HepG2 (cell line): ENCODE data around the gene RNF126. TPM values are rescaled to one million over a fixed set of nuclear protein-coding genes. Genes with fewer than 3 reads are reported as not detected.
"Not testable (repeated sequence)": the region's sequence is repeated elsewhere in the genome, so short reads cannot be mapped to it uniquely, and the experiment has no call there.

Source experiments
- ATAC-seq: fragments of 200-7000 bp; cut with Tn5 transposase; 3 replicates; pipeline ENCODE4 v1.9.1; 2020; ENCODE audit warnings: mild to moderate bottlenecking, moderate library complexity
- BruUV-seq: library from RNA; stranded (reverse); fragments of 400-500 nt; replicated peaks from 2 replicates; lab custom pipeline; 2021; lab: Mats Ljungman, UMichigan
- CTCF ChIA-PET: fragments of 300-600 bp; formaldehyde crosslinking; extraction: SDS; loops from one replicate; lab custom pipeline; 2021; ENCODE audit warnings: low total read pairs, inconsistent platforms, low intra/inter-chr PET ratio; lab: Yijun Ruan, JAX
- POLR2A ChIA-PET: fragments of 350-600 bp; sonication (Branson Sonifier 250); formaldehyde crosslinking; loops from one replicate; lab custom pipeline; 2020; ENCODE audit warnings: antibody characterized with exemption, inconsistent platforms; lab: Yijun Ruan, JAX
- DNase-seq: peaks from one replicate; pipeline ENCODE4 v3.0.0-alpha.2; 2015; ENCODE audit warnings: low spot score
- FAIRE-seq: peaks from 3 replicates; lab custom pipeline; 2011; peaks lifted over from hg19 to GRCh38; lab: Jason Lieb, UNC
- H2AFZ ChIP-seq: one replicate; pipeline ENCODE4 v1.6.1; 2011; ENCODE audit warnings: low read length, inconsistent platforms
- H3K27ac ChIP-seq: fragments of 300-600 bp; 3 replicates; pipeline ENCODE4 v1.8.0; 2011; ENCODE audit warnings: mixed run types, mild to moderate bottlenecking, mixed read lengths, low read length, inconsistent platforms; ENCODE audit not compliant: insufficient read depth; ENCODE audit errors: extremely low read length
- H3K27me3 ChIP-seq, 2 experiments: fragments of 200-600 bp in 1 of 2; 2 replicates in 1 of 2; 3 replicates in 1 of 2; pipeline versions ENCODE4 v1.6.0 to v1.8.0; 2011; ENCODE audit warnings: low read length in 2 of 2, mild to moderate bottlenecking in 2 of 2, moderate library complexity in 2 of 2, inconsistent platforms in 1 of 2; ENCODE audit not compliant: insufficient read depth in 2 of 2, control insufficient read depth in 1 of 2
- H3K36me3 ChIP-seq, 2 experiments: fragments of 200-600 bp in 1 of 2; replicated peaks in 1 of 2; 2 replicates in 1 of 2; 3 replicates in 1 of 2; pipeline versions ENCODE4 v1.5.1 to v1.8.0; 2011; ENCODE audit warnings: low read length in 2 of 2, inconsistent platforms in 1 of 2; ENCODE audit not compliant: insufficient read depth in 2 of 2, control insufficient read depth in 1 of 2
- H3K4me1 ChIP-seq: 2 replicates; pipeline ENCODE4 v1.5.1; 2012; ENCODE audit warnings: low read length, inconsistent platforms; ENCODE audit not compliant: insufficient read depth
- H3K4me2 ChIP-seq: 2 replicates; pipeline ENCODE4 v1.6.0; 2011; ENCODE audit warnings: low read depth, low read length, inconsistent platforms
- H3K4me3 ChIP-seq, 3 experiments: fragments of 200-600 bp in 1 of 3; sonication (generic), shearing (Covaris generic) in 1 of 3; replicated peaks in 1 of 3; 2 replicates each; pipeline ENCODE4 v1.5.1; 2011 to 2016; ENCODE audit warnings: low read length in 3 of 3, inconsistent platforms in 2 of 3, low read depth in 2 of 3, mild to moderate bottlenecking in 2 of 3, control low read depth in 1 of 3, mixed read lengths in 1 of 3; ENCODE audit not compliant: insufficient read depth in 1 of 3
- H3K79me2 ChIP-seq: one replicate; pipeline ENCODE4 v1.6.1; 2011; ENCODE audit warnings: low read length, inconsistent platforms; ENCODE audit not compliant: insufficient read depth
- H3K9ac ChIP-seq: 2 replicates; pipeline ENCODE4 v1.6.0; 2011; ENCODE audit warnings: mild to moderate bottlenecking, low read depth, low read length, inconsistent platforms; ENCODE audit not compliant: insufficient read depth
- H3K9me3 ChIP-seq: 2 replicates; pipeline ENCODE4 v1.5.1; 2012; ENCODE audit warnings: mild to moderate bottlenecking, low read length
- H4K20me1 ChIP-seq: 2 replicates; pipeline ENCODE4 v1.6.0; 2011; ENCODE audit warnings: inconsistent platforms, mild to moderate bottlenecking, low read length, moderate library complexity; ENCODE audit not compliant: insufficient read depth
- CHCHD3 ChIP-seq: sonication (generic); formaldehyde crosslinking; IDR thresholded peaks from 2 replicates; pipeline ENCODE4 v1.8.0; 2022; ENCODE audit warnings: mild to moderate bottlenecking, missing genetic modification reagents, moderate library complexity
- SETDB1 ChIP-seq: sonication (generic); formaldehyde crosslinking; IDR thresholded peaks from 2 replicates; pipeline ENCODE4 v1.5.1; 2020; ENCODE audit warnings: missing genetic modification reagents, mild to moderate bottlenecking, borderline replicate concordance
- ZNF280B ChIP-seq: sonication (generic); formaldehyde crosslinking; IDR thresholded peaks from 2 replicates; pipeline ENCODE4 v1.5.0; 2020; ENCODE audit warnings: missing genetic modification reagents, mild to moderate bottlenecking, borderline replicate concordance
- ZNF772 ChIP-seq: sonication (generic); formaldehyde crosslinking; IDR thresholded peaks from 2 replicates; pipeline ENCODE4 v1.5.0; 2020; ENCODE audit warnings: mild to moderate bottlenecking, missing genetic modification reagents
- ZSCAN21 ChIP-seq: sonication (generic); formaldehyde crosslinking; IDR thresholded peaks from 2 replicates; pipeline ENCODE4 v1.8.0; 2022; ENCODE audit warnings: mild to moderate bottlenecking, missing genetic modification reagents, moderate library complexity, borderline replicate concordance
- WGBS: methylation state at CpG from one replicate; pipeline ENCODE4 v1.1.6; 2017; ENCODE audit warnings: low lambda C conversion rate; 5-methylcytosine and 5-hydroxymethylcytosine counted together
- in situ Hi-C: cut with HindIII; loops from 2 replicates; pipeline ENCODE4 v1.10.0; 2017; ENCODE audit warnings: low pct_unique_long_range_greater_than_20kb; ENCODE audit not compliant: extremely low pct_ligation_motif_present
- intact Hi-C: fragments of 100-400 bp; cut with micrococcal nuclease; formaldehyde crosslinking; loops from one replicate; pipeline ENCODE4 v1.10.0; 2022; ENCODE audit not compliant: unreplicated experiment
- polyA plus RNA-seq, 8 experiments: library from polyadenylated mRNA; depleted of rRNA in 3 of 8; stranded (reverse) in 7 of 8; unstranded in 1 of 8; fragments of >200 nt; fragmentation: Illumina TruSeq in 4 of 8; extraction: Trizol in 4 of 8; gene quantifications; 2 replicates each; pipeline versions ENCODE4 v1.2.1 to v1.2.3, GENCODE V29; 2011 to 2016; ENCODE audit warnings: low read depth in 4 of 8, missing spikeins in 1 of 8, mixed read lengths in 1 of 8; ENCODE audit not compliant: insufficient read depth in 1 of 8
- total RNA-seq, 5 experiments: library from RNA; depleted of rRNA; stranded (reverse); fragments of >200 nt; fragmentation: Illumina TruSeq; extraction: Trizol; gene quantifications; 2 replicates each; pipeline ENCODE4 v1.2.3, GENCODE V29; 2016; ENCODE audit warnings: low read depth in 1 of 5

The RNF126 gene
- total and polyA plus RNA-seq, 2 of the 13 experiments (the other 11 are each of a cell fraction or from before 2014, with no cell fraction given), result 23.2 to 34.0 TPM

DNA sequence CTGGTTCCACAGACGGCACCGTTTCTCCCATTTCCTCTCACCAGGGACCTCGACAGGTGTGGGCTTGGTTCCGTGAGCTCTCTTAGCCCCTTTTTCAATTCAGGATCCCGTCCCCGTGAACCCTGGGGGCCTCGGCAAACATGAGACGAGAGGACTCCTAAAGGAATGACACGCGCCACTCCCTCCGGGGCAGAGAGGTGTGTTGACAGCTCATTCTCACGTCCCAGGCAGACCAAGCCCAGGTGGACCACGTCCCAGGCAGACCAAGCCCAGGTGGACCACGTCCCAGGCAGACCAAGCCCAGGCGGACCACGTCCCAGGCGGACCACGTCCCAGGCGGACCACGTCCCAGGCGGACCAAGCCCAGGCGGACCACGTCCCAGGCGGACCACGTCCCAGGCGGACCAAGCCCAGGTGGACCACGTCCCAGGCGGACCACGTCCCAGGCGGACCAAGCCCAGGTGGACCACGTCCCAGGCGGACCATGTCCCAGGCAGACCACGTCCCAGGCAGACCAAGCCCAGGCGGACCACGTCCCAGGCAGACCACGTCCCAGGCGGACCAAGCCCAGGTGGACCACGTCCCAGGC is 4.1 kb upstream of the RNF126 start:
- peaks cover 66% of the 10 kb centered on the region for H3K4me1 ChIP-seq
- H3K4me3 ChIP-seq, H3K36me3 ChIP-seq, CTCF ChIA-PET, H3K9me3 ChIP-seq, FAIRE-seq, DNase-seq, H3K9ac ChIP-seq, ATAC-seq, H2AFZ ChIP-seq, BruUV-seq, POLR2A ChIA-PET, H3K27ac ChIP-seq, H3K4me2 ChIP-seq, H3K79me2 ChIP-seq, H3K27me3 ChIP-seq, H4K20me1 ChIP-seq: not testable (repeated sequence)
- intact Hi-C loops (loop anchor here (10.0 kb wide), 2 partner anchors 82 to 258 kb away; partner anchors contain the start of genes ARID3A and HCN2), in situ Hi-C loops (loop anchor here (5.0 kb wide), 1 partner anchor 65 kb away; no protein-coding TSS in a partner anchor)
- TF ChIP-seq ZNF772 (0 out of 2 replicates have a peak, but pooled peaks have one; percentile 28), ZSCAN21 (CRISPR knock-in tag) (0 out of 2 replicates have a peak, but pooled peaks have one; percentile 28), ZNF280B (peak; percentile 20; the same call in 1 of the 2 replicates), SETDB1 (CRISPR knock-in tag) (0 out of 2 replicates have a peak, but pooled peaks have one; percentile 19), CHCHD3 (CRISPR knock-in tag) (0 out of 2 replicates have a peak, but pooled peaks have one; percentile 59)
- WGBS, result 89% methylated on average over 14 of the region's 38 CpGs
